Gastrocnemius medialis (tissue), 4 donors: Measurements from ENCODE around the gene CDC42EP5. TPM values are rescaled to one million over a fixed set of nuclear protein-coding genes. Genes with fewer than 3 reads are reported as not detected.

ENCODE experiments used
- ATAC-seq, 2 donors: fragments of 150-250 bp; one replicate each; pipeline ENCODE4 v1.9.1; 2016
- DNase-seq, 2 donors: peaks; one replicate each; pipeline ENCODE4 v3.0.0-alpha.2; 2019
- H3K27ac ChIP-seq, 4 donors: fragments of 200-600 bp; sonication (generic); 1 replicate in 1 of 4; 2 replicates in 3 of 4; pipeline ENCODE4 v1.5.1; 2016 to 2018; ENCODE audit warnings: mild to moderate bottlenecking in 2 of 4, moderate library complexity in 1 of 4
- H3K27me3 ChIP-seq, 3 donors: fragments of 200-600 bp; sonication (generic) in 2 of 3; 1 replicate in 1 of 3; 2 replicates in 2 of 3; pipeline versions ENCODE4 v1.5.1 to v1.6.0; 2016 to 2019; ENCODE audit warnings: mild to moderate bottlenecking in 1 of 3, moderate library complexity in 1 of 3
- H3K36me3 ChIP-seq, 2 donors: fragments of 200-600 bp; sonication (generic) in 1 of 2; one replicate each; pipeline ENCODE4 v1.5.1; 2017 to 2018
- H3K4me1 ChIP-seq, 2 donors: fragments of 200-600 bp; sonication (generic) in 1 of 2; one replicate each; pipeline ENCODE4 v1.5.1; 2016 to 2017; ENCODE audit warnings: mild to moderate bottlenecking in 2 of 2
- H3K4me3 ChIP-seq, 4 donors: fragments of 200-600 bp; sonication (generic) in 3 of 4; 1 replicate in 1 of 4; 2 replicates in 3 of 4; pipeline ENCODE4 v1.5.1; 2016 to 2019; ENCODE audit warnings: mild to moderate bottlenecking in 2 of 4
- H3K9me3 ChIP-seq, 3 donors: fragments of 200-600 bp; sonication (generic) in 2 of 3; 1 replicate in 1 of 3; 2 replicates in 2 of 3; pipeline ENCODE4 v1.5.1; 2016 to 2019
- CTCF ChIP-seq, 5 experiments: fragments of 450-650 bp in 3 of 5; fragments of 200-600 bp in 2 of 5; sonication (generic) in 2 of 5; IDR thresholded peaks in 4 of 5; conservative IDR thresholded peaks in 1 of 5; 1 replicate in 4 of 5; 2 replicates in 1 of 5; pipeline ENCODE4 v1.5.1; 2016 to 2019; ENCODE audit warnings: antibody characterized with exemption in 5 of 5, mild to moderate bottlenecking in 3 of 5, moderate library complexity in 3 of 5
- POLR2A ChIP-seq, 2 donors: fragments of 450-650 bp; IDR thresholded peaks; one replicate each; pipeline ENCODE4 v1.6.1; 2017; ENCODE audit warnings: antibody characterized with exemption in 2 of 2, mild to moderate bottlenecking in 2 of 2, moderate library complexity in 2 of 2
- in situ Hi-C, 4 donors: fragments of 200-750 bp; cut with MboI; loops; one replicate each; pipeline versions ENCODE4 v1.15.0 to v1.8.0; 2017; ENCODE audit warnings: low sequenced_read_pairs in 4 of 4
- intact Hi-C: fragments of 100-400 bp; cut with DNase I; formaldehyde crosslinking; loops from one replicate; pipeline ENCODE4 v1.15.1; 2023; ENCODE audit warnings: low total_unique reads
- total RNA-seq, 4 donors: library from RNA; depleted of rRNA; stranded (reverse); fragments of >200 nt; gene quantifications; one replicate each; pipeline versions ENCODE4 v1.1.0 to v1.2.3, GENCODE V29; 2016

Gene CDC42EP5
- total RNA-seq, 4 donors from 2014 or later, result 0.83 to 4.6 (median 4.2) TPM; not detected in 1

GRCh38 chr19:54428323-54429175 is 44.5 kb downstream of the CDC42EP5 start:
- no peak for DNase-seq
- no peak overlapping the region for H3K4me3 ChIP-seq
- H3K27ac ChIP-seq, result no peak overlapping the region
- H3K9me3 ChIP-seq, result no peaks in the 10 kb centered on the region
- peaks cover 40 to 63% (median 43%) of the 10 kb centered on the region in 3 donors for H3K27me3 ChIP-seq
- in situ Hi-C loops (no loop called here), intact Hi-C loops (no loop called here)
- no peaks in the 10 kb centered on the region for H3K36me3 ChIP-seq
- no peak for ATAC-seq
- H3K4me1 ChIP-seq, result peaks cover 12 to 15% of the 10 kb centered on the region in 2 donors
- TF ChIP-seq CTCF (IDR thresholded peaks at IDR 0.05 in 4 of 5, conservative IDR thresholded peaks at IDR 0.05 in 1 of 5) (no peak), POLR2A (IDR thresholded peaks at IDR 0.05) (no peak)

- Histone ChIP-seq H3K36me3 (no peaks in the 10 kb centered on the region), H3K4me1 (peaks cover 12 to 15% of the 10 kb centered on the region in 2 donors), H3K27me3 (peaks cover 43 to 68% (median 43%) of the 10 kb centered on the region in 3 donors), H3K4me3 (no peak overlapping the region), H3K27ac (no peak overlapping the region), H3K9me3 (no peaks in the 10 kb centered on the region)
- intact Hi-C loops (no loop called here), in situ Hi-C loops (no loop called here)
- TF ChIP-seq CTCF (IDR thresholded peaks at IDR 0.05 in 4 of 5, conservative IDR thresholded peaks at IDR 0.05 in 1 of 5), result no peak
- TF ChIP-seq POLR2A (IDR thresholded peaks at IDR 0.05), result no peak
- ATAC-seq (no peak), DNase-seq (no peak)
Measured at GRCh38 chr19:54427586-54427985, 45.5 kb downstream of the CDC42EP5 start.

GRCh38 chr19:54426291-54426931 is 46.7 kb downstream of the CDC42EP5 start:
- Histone ChIP-seq H3K9me3 (no peaks in the 10 kb centered on the region), H3K4me3 (no peak overlapping the region), H3K36me3 (no peaks in the 10 kb centered on the region), H3K27me3 (peaks cover 42 to 66% (median 49%) of the 10 kb centered on the region in 3 donors), H3K4me1 (peaks cover 12 to 13% of the 10 kb centered on the region in 2 donors), H3K27ac (no peak overlapping the region)
- in situ Hi-C loops (no loop called here), intact Hi-C loops (no loop called here)
- no peak for TF ChIP-seq CTCF (IDR thresholded peaks at IDR 0.05 in 4 of 5, conservative IDR thresholded peaks at IDR 0.05 in 1 of 5)
- TF ChIP-seq POLR2A (IDR thresholded peaks at IDR 0.05), result no peak
- no peak for DNase-seq
- no peak for ATAC-seq

- in situ Hi-C loops, result no loop called here
- DNase-seq, result no peak
- TF ChIP-seq CTCF (IDR thresholded peaks at IDR 0.05 in 4 of 5, conservative IDR thresholded peaks at IDR 0.05 in 1 of 5) (no peak), POLR2A (IDR thresholded peaks at IDR 0.05) (no peak)
- Histone ChIP-seq H3K4me3 (no peak overlapping the region), H3K36me3 (no peaks in the 10 kb centered on the region), H3K9me3 (no peaks in the 10 kb centered on the region), H3K27ac (no peak overlapping the region), H3K27me3 (peaks cover 46 to 64% (median 51%) of the 10 kb centered on the region in 3 donors), H3K4me1 (peaks cover 1 to 4% of the 10 kb centered on the region in 2 donors)
- intact Hi-C loops, result no loop called here
- ATAC-seq, result no peak
Measured at GRCh38 chr19:54425382-54425723, 47.7 kb downstream of the CDC42EP5 start.
